NOMO-1 treated with dmso at 0.1 percent for 144 hours (cell line): ENCODE measurements around the gene PC.

Experiments used
- DNase-seq: peaks from one replicate; lab custom pipeline; 2025; ENCODE audit not compliant: unreplicated experiment; lab: John Stamatoyannopoulos, UW

Gene PC

GRCh38 chr11:66868082-66868725 lies 90.0 kb downstream of the PC start:
- no peak for DNase-seq

- DNase-seq, result no peak
Observed at GRCh38 chr11:66867425-66868040, 90.7 kb downstream of the PC start.

GRCh38 chr11:66866511-66866986 lies 91.6 kb downstream of the PC start:
- no peak for DNase-seq

DNA sequence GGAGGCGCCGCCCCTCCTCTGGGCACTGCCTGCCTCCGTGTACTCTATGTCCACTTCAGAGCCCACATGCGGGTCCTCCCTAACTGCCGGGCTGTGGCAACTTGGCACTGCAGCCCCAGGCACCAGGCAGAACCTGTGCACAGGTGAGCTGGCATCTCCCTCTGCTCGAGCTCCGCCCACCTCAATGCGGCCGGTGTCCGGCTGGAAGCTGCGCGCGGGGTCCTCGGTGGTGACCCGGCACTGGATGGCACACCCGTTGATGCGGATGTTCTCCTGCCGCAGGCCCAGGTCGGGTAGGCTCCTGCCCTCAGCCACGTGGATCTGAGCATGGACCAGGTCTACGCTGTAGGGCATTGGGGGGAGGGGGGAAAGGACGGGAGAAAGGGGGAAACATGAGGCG lies 92.2 kb downstream of the PC start:
- no peak for DNase-seq

DNA sequence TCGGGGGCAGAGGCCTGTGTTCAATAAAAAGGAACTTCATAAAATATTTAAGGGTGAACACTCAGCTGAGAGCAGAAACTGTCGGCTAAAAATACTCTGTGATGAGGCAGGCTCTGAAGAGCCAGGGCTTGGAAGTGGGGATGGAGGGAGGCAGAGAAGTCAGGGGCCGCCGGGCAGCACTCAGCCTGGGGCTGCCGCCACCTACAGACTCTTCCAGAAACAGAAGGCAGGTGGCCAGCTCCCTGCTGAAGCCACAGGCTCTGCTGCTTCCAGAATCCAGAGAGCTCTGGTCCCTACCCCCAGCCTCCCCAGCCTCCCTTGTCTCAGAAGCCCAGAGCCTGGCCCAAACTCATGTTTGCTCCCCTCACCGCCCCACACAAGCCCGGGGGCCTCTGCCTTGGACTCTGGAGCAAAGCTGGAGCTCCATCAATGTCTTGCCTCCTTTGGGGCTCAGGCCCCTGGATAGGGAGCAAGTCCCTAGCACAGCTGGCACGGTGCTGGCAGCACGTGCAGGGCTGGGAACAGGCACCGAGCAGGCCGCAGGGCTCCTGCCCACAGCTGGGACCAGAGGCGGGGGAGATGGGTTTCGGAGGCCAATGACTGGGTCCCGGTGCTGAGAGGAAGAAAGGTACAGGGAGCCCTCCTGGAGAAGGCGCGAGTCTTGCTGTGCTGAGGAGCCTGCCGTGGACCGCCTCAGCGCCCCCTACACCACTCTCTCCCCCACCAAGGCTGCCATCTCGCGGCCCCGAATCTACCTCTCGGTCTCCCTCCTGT lies 93.1 kb downstream of the PC start:
- no peak for DNase-seq

- DNase-seq, result no peak
Observed at GRCh38 chr11:66864172-66864901, 93.8 kb downstream of the PC start.

- DNase-seq, result no peak
Observed at GRCh38 chr11:66863428-66864125, 94.6 kb downstream of the PC start.

- DNase-seq, result no peak
Observed at GRCh38 chr11:66862559-66863037, 95.6 kb downstream of the PC start.

DNA sequence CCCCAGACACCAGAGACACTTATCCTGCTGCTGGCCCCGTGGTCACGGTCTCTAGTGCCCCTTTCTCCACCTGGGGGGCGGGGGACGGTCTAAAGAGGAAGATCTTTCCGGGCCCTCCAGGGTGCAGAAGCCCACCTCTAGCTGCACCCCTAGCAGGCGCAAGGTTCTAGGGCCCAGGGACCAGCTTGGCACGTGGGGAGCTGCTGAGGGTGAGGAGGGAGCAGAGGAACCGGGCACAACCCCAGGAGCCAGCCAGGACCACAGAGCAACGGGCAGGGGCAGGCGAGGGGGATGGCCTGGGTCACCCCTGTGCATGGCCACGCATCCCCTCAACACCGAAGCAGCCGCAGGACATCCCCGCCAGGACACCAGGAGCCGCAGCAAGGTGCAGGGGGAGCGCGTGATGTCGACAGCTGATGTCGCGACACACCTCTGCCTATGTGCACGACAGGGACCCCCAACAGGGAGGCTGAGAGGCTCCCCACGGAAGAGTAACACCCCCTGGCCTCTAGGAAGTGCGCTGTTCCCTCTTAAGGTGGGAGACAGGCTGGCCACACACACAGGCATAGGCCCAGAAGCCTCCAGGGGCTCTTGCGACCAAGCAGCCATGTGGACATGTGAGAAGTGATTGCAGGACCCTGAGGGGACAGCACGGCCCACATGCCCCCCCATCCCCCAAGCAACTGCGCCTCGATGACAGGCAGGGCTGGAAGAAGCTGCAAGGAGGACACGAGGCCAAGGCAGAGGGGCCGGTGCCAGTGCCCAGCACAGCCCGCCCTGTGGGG lies 96.2 kb downstream of the PC start:
- DNase-seq, result no peak

GRCh38 chr11:66861038-66861773 lies 97.0 kb downstream of the PC start:
- DNase-seq, result no peak

- DNase-seq, result no peak
Observed at GRCh38 chr11:66860449-66860831, 97.7 kb downstream of the PC start.

DNA sequence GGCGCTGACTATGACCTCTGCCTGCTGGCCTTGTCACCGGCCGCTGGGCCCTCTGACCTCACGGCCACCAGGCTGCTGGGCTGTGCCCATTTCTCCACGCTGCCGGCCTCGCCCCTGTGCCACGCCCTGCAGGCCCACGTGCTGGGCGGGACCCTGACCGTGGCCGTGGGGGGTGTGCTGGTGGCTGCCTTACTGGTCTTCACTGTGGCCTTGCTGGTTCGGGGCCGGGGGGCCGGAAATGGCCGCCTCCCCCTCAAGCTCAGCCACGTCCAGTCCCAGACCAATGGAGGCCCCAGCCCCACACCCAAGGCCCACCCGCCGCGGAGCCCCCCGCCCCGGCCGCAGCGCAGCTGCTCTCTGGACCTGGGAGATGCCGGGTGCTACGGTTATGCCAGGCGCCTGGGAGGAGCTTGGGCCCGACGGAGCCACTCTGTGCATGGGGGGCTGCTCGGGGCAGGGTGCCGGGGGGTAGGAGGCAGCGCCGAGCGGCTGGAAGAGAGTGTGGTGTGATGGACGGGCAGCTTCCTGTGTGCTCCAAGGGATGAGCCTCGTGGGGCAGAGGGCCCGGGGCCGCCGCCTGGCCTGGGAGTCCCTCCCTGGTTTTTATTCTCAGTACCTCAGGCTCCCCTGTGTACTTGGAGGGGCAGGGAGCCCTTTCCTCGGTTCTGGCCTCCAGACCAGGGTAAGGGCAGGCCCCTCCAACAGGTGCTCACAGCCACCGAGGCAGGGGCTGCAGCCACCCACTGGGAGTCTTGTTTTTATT lies 98.3 kb downstream of the PC start:
- DNase-seq, result no peak

GRCh38 chr11:66858939-66859685 lies 99.1 kb downstream of the PC start:
- DNase-seq, result no peak

DNA sequence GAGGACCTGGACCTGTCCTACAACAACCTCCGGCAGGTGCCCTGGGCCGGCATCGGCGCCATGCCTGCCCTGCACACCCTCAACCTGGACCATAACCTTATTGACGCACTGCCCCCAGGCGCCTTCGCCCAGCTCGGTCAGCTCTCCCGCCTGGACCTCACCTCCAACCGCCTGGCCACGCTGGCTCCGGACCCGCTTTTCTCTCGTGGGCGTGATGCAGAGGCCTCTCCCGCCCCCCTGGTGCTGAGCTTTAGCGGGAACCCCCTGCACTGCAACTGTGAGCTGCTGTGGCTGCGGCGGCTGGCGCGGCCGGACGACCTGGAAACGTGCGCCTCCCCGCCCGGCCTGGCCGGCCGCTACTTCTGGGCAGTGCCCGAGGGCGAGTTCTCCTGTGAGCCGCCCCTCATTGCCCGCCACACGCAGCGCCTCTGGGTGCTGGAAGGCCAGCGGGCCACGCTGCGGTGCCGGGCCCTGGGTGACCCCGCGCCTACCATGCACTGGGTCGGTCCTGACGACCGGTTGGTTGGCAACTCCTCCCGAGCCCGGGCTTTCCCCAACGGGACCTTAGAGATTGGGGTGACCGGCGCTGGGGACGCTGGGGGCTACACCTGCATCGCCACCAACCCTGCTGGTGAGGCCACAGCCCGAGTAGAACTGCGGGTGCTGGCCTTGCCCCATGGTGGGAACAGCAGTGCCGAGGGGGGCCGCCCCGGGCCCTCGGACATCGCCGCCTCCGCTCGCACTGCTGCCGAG lies 99.8 kb downstream of the PC start:
- DNase-seq, result no peak

DNA sequence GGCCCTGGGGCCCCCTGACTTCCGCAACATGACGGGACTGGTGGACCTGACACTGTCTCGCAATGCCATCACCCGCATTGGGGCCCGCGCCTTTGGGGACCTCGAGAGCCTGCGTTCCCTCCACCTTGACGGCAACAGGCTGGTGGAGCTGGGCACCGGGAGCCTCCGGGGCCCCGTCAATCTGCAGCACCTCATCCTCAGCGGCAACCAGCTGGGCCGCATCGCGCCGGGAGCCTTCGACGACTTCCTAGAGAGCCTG lies 100.3 kb downstream of the PC start:
- no peak for DNase-seq

DNA sequence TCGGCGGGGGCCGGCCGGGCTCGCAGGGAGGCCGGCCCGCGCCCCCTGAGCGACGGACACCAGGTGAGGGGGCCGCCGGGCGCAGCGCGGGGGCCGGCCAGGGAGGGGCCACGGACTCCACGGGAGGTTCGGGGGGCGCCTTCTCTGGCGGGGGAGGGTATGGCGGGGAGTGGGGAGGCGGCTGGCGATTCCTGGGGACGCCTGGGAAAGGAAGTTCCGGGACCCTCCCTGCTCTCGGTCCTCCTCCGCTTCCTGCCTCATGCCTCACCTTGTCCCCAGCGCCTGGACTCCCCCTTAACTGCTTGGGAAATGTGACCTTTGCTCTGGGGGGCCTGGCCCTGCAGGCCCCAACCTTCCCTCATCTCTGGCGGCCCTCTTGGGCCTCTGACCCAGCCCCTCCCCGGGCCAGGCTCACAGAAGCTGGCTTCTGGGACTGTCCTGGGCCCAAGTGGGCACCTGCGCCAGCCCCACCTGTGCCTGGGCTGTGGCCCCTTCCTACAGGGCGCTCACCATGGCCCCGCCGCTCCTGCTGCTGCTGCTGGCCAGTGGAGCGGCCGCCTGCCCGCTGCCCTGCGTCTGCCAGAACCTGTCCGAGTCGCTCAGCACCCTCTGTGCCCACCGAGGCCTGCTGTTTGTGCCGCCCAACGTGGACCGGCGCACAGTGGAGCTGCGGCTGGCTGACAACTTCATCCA lies 100.8 kb downstream of the PC start:
- DNase-seq, result no peak
